Measurements from ENCODE around the gene CPXM1. TPM values are rescaled to one million over a fixed set of nuclear protein-coding genes. Genes with fewer than 3 reads are reported as not detected.
"Not testable (repeated sequence)": the region's sequence is repeated elsewhere in the genome, so short reads cannot be mapped to it uniquely, and the experiment has no call there.

CPXM1 gene
- polyA plus RNA-seq, 3 donors, result 206 to 281 (median 225) TPM

DNA sequence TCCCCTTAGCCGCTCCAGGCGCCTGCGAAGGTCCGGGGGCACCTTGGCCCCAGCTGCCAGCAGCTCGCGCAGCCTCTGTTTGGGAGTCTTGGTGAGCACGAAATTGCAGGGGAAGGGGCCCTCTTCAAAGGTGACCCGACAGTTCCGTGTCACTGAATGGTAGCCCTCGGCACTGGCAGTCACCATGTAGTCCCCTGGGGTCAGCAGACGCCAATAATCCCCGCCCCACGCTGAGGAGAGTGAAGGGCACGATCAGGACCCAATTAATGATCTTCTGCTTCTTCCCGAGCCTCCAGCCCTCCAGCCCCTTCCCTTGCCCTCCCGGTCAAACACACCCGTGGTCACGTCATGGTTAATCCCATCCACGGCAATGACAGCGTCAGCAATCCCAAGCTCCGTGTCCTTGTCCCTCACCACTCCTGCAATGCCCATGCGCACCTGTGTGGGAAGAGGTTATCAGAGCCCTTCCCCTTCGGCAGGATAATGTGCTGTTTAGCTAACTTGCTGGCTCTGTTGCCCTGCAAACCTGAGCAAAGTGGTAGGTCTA is 6.2 kb downstream of the CPXM1 start:
- DNase-seq (ENCODE audit: extremely low read depth in 1 of 11, low read depth in 9 of 11, low spot score in 4 of 11), result no peak

GRCh38 chr20:2793471-2793870 is 7.0 kb downstream of the CPXM1 start:
- no peak for DNase-seq (ENCODE audit: extremely low read depth in 1 of 11, low read depth in 9 of 11, low spot score in 4 of 11)

DNA sequence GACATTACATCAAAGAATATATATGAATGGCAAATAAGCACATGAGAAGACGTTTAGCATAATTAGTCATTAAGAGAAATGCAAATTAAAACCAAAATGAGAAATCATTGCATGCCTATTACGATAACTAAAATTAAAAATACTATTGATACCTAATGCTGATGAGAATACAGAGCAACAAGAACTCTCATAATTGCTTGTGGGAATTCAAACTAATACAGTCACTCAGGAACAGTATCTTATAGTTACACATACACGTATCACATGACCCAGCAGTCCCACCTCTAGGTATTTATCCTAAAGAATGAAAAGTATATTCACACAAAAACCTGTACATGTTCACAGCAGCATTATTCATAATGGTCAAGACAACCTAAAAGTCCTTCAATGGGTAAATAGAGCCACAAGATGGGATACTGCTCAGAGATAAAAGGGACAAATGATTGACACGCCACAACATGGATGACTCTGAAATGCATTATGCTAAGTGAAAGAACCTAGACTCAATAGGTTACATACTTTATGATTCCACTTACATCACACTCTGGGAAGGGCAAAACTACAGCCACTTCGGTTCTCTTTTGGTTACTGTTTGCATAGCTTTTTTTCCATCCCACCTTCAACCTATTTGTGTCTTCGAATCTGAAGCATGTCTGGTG is 16.4 kb downstream of the CPXM1 start:
- no peak for DNase-seq (ENCODE audit: extremely low read depth in 1 of 11, low read depth in 9 of 11, low spot score in 4 of 11)

GRCh38 chr20:2780948-2781347 is 19.5 kb downstream of the CPXM1 start:
- DNase-seq (ENCODE audit: extremely low read depth in 1 of 11, low read depth in 9 of 11, low spot score in 4 of 11), result no peak

GRCh38 chr20:2778602-2779321 is 21.7 kb downstream of the CPXM1 start:
- no peak for DNase-seq (ENCODE audit: extremely low read depth in 1 of 11, low read depth in 9 of 11, low spot score in 4 of 11)

DNA sequence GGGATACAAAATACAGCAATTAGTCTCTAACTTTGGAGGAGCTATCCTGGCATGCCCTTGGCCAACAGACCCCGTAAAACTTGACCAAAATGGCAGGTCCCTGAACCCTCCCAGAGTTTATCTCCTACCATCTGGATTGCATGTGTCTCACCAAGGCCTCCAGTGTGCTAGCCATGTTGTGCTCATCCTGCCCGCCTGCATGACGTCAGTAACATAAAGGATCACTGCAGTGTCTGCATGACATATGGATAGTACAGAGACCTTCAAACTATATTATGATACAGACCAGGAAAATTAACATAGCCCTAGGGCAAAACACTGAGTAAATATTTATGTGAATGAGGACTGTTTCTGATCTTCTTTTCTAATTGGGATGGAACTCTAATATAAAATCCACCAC is 25.3 kb downstream of the CPXM1 start:
- no peak for DNase-seq (ENCODE audit: extremely low read depth in 1 of 11, low read depth in 9 of 11, low spot score in 4 of 11)

GRCh38 chr20:2773812-2774211 is 26.6 kb downstream of the CPXM1 start:
- DNase-seq (ENCODE audit: extremely low read depth in 1 of 11, low read depth in 9 of 11, low spot score in 4 of 11), result no peak

DNA sequence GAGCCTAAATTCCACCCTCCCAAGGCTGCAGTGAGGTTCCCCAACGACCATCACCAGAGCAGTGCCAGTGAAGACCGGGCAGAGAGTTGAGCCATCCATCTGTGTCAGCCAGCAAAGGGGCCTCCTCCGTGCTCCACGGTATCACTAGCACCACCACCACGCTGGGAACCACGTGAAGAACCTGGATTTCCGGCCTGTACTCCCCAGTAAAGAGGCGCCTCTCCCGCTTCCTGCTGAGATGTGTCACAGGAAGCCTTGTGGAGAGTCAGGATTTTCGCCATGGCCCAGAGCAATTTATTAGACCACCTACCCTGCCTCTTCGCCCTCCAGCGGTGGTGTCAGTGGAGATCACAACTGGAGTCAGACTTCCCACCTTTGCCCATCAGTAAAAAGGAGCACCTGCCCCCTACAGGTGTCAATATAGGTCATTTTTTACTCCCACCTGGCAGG is 28.8 kb downstream of the CPXM1 start:
- no peak for DNase-seq (ENCODE audit: extremely low read depth in 1 of 11, low read depth in 9 of 11, low spot score in 4 of 11)

GRCh38 chr20:2770091-2770490 is 30.3 kb downstream of the CPXM1 start:
- DNase-seq (ENCODE audit: extremely low read depth in 1 of 11, low read depth in 9 of 11, low spot score in 4 of 11), result not testable (repeated sequence)

DNA sequence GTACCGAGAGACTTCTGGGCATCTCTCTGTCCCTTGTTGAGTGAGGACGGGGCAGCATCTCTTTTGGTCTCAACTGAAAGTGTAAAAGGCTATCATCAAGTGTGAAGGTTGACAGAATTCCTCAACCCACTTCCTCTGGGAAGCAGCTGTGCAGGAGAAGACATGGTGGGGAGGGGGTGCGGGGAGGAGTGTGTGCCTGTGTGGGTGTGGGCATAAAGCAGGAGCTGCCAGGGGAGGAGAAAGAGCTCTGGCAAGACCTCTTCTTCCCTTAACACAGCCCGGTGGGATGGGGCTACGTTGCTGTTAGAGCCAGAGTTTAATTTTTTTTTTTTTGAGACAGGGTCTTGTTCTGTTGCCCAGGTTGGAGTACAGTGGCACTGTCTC is 31.8 kb downstream of the CPXM1 start:
- no peak for DNase-seq (ENCODE audit: extremely low read depth in 1 of 11, low read depth in 9 of 11, low spot score in 4 of 11)

DNA sequence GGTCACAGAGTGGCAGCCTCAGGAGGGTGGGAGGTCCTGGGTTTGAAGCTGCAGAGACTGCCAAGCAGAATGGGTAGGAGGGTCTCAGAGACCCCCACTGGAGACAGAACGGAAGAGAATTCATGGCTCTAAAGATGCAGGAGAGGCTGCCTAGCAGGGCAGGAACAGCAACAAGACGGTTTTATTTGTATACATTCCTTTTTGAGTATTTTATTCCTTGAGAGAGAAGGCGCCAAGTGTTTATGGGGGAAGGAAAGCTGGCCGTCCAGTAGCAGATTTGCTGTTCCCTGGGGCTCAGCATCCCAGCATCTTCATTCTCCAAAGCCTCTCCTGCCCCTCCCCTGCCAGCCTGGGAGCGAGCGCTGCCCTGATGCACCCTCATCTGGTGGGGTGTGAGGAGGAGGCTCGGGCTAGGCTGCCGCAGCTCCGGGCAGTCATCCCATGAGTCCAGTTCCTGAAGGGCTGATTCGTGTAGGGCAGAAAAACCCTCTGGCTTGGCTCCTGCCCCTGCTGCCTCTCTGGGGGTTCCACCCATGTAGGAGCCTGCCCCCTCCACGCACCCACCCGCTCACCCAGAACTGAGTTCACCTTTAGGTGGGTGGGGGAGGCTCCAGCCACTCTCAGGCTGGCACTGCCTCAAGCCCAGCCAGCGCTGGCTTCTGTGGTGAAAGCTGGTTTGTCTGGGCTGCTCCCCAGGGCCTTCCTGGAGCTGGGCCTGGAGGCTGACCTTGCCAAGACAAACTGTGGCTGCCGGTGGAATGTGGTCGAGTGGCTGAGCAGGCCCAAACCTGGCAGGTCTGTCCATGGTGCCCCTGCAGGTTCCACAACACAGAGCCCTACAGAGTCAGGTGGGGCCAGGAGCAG is 32.4 kb downstream of the CPXM1 start:
- no peak for DNase-seq (ENCODE audit: extremely low read depth in 1 of 11, low read depth in 9 of 11, low spot score in 4 of 11)

- DNase-seq (ENCODE audit: extremely low read depth in 1 of 11, low read depth in 9 of 11, low spot score in 4 of 11), result no peak
These were observed 37.2 kb downstream of the CPXM1 start for GRCh38 chr20:2763186-2763585.

DNA sequence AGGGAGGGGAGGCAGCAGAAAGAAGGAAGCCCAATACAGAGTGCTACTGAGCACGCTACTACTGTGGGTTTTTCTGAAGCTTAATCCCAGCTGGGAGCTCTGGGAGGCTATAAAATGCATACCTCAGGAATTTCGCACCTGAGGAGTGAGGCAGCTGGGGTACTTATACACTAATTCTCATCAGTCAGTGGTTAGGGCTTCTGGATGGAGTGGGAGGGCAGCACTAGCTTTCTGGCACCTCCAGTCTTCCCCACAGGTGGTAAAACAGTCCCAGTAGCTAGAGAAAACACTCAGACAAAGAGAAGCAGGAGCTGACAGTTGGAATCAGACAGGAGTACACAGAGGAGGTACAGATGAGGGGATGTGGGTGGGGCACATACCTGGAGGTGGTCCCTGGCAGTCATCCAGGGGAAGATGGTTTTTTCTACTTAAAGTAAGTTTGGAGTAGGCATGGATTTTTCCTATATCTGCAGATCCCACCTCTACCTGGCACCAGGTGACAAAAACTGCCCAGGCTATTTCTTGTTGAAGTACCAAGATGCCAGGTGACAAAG is 37.8 kb downstream of the CPXM1 start:
- DNase-seq (ENCODE audit: extremely low read depth in 1 of 11, low read depth in 9 of 11, low spot score in 4 of 11), result no peak

DNA sequence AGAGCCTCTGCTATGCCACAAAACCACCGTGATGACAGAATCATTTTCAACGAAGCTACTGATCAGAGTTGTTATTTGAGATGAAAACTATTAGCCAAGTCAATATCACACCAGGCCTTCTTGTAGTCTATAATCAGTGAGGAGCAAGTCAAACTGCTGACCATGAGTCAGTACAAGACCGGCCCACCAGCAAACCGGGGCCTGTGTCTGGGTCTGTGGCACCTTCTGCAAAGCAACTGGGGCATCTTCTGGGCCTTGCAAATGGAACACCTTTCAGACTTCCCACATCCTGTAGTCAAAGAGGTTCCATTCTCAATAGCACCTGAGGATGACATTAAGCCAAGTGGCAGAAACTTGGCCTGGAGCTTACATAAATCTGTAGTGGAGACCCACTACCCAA is 38.5 kb downstream of the CPXM1 start:
- no peak for DNase-seq (ENCODE audit: extremely low read depth in 1 of 11, low read depth in 9 of 11, low spot score in 4 of 11)

DNA sequence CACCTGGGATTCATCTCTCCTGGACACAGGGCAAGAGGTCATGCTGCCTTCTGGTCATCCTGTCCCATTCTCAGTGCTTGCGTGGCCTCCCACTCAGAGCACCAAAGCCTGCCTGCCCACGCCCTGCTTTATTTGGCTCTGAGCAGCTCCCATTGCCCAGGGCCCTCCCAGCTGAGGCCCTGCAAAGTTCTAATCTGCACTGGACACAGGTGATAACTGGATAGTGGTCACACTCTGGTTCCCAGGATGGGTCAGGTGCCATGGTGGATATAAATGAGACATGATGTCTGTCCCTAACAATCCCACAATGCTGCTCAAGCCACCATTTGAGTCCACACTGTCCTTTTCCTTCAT is 39.5 kb downstream of the CPXM1 start:
- DNase-seq (ENCODE audit: extremely low read depth in 1 of 11, low read depth in 9 of 11, low spot score in 4 of 11), result no peak

DNA sequence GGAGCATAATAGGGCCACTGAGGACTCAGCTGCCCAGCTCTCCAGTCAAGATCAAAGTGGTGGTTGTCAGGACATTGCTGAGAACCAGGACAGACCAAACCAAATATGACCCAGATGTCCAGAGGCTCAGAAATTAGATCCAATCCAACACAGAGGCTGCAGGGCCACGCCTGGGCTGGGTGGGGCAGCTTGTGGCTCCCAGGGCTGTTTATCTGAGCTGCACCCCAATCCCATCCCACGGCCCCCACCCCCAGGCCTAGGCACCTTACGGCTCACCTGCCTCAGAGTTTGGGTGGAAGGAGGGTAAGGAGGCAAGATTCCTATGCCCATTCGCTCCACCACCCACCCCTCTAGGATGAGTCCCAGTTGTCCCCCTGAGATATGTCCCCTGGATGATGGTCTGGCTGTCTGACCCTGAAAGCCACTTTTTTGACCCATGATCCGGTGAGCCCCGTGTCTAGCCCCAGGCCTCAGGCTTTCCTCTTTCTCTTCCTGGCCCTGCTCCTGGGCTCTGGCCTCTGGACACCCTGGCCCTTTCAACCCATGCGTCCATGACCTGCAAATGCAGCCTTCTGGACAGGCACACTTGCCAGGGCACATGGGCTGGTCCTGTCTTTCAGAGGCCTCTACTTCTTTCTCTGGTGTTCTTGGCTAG is 40.0 kb downstream of the CPXM1 start:
- no peak for DNase-seq (ENCODE audit: extremely low read depth in 1 of 11, low read depth in 9 of 11, low spot score in 4 of 11)

GRCh38 chr20:2759603-2760296 is 40.7 kb downstream of the CPXM1 start:
- no peak for DNase-seq (ENCODE audit: extremely low read depth in 1 of 11, low read depth in 9 of 11, low spot score in 4 of 11)

DNA sequence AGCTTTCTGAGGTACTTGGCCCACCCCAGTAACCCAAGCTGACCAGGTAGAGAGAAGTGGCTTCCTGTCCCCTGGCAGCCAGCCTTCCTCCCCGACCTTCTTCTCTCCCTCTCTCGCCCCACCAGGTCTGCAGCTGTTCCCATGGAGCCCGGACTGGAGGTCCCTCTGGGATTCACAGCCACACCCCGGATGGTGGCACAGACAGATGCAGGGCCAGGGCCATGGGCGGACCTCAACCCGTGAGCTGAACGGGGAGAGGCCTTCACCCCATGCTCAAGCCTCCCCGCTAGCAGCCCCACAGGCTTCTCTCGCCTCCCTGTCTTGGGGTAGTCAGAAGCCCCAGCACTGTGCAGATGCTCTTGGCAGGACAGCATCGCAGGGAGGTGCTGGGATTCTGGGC is 41.3 kb downstream of the CPXM1 start:
- DNase-seq (ENCODE audit: extremely low read depth in 1 of 11, low read depth in 9 of 11, low spot score in 4 of 11), result no peak

Data from renal cortex interstitium (tissue), 11 donors.